ENCODE results near the gene USP11. TPM values are rescaled to one million over a fixed set of nuclear protein-coding genes. Genes with fewer than 3 reads are reported as not detected.

USP11 gene
- total and polyA plus RNA-seq, 2 donors from 2014 or later: 30.9 to 91.6 TPM

- intact Hi-C loops (cut with DNase I): no loop called here
- H3K9ac ChIP-seq (ENCODE audit: low read length in 3 of 3): no peak overlapping the region
- no peak overlapping the region for H3K27ac ChIP-seq (ENCODE audit: low read depth in 2 of 2, low read length in 2 of 2)
- H3K9me3 ChIP-seq (ENCODE audit: control insufficient read depth in 2 of 3, insufficient read depth in 1 of 3, low read length in 3 of 3): no peaks in the 10 kb centered on the region
- H3K27me3 ChIP-seq (ENCODE audit: control insufficient read depth, insufficient read depth, low read length): no peaks in the 10 kb centered on the region
- peaks cover 0 to 37% (median 19%) of the 10 kb centered on the region in 3 donors for H3K4me1 ChIP-seq (ENCODE audit: control insufficient read depth in 2 of 3, insufficient read depth in 2 of 3, low read depth in 1 of 3, low read length in 3 of 3)
- H3K36me3 ChIP-seq (ENCODE audit: control insufficient read depth in 2 of 3, insufficient read depth in 3 of 3, low read length in 3 of 3): peaks cover 13 to 44% (median 20%) of the 10 kb centered on the region in 3 donors
- no peak for DNase-seq
- H3K4me3 ChIP-seq (ENCODE audit: low read length in 3 of 3): no peak overlapping the region
- FAIRE-seq: no peak
- TF ChIP-seq CTCF (IDR thresholded peaks at IDR 0.05; ENCODE audit: borderline replicate concordance, extremely low read depth, insufficient read depth): no peak
Measured at GRCh38 chrX:47199286-47199685, 33.5 kb upstream of the USP11 start.

GRCh38 chrX:47200385-47201150 is 32.2 kb upstream of the USP11 start:
- Histone ChIP-seq H3K4me1 (ENCODE audit: control insufficient read depth in 2 of 3, insufficient read depth in 2 of 3, low read depth in 1 of 3, low read length in 3 of 3) (peaks cover 0 to 31% (median 19%) of the 10 kb centered on the region in 3 donors), H3K36me3 (ENCODE audit: control insufficient read depth in 2 of 3, insufficient read depth in 3 of 3, low read length in 3 of 3) (peaks cover 19 to 55% (median 25%) of the 10 kb centered on the region in 3 donors), H3K4me3 (ENCODE audit: low read length in 3 of 3) (no peak overlapping the region), H3K27ac (ENCODE audit: low read depth in 2 of 2, low read length in 2 of 2) (no peak overlapping the region), H3K27me3 (ENCODE audit: control insufficient read depth, insufficient read depth, low read length) (no peaks in the 10 kb centered on the region), H3K9me3 (ENCODE audit: control insufficient read depth in 2 of 3, insufficient read depth in 1 of 3, low read length in 3 of 3) (no peaks in the 10 kb centered on the region), H3K9ac (ENCODE audit: low read length in 3 of 3) (no peak overlapping the region)
- no peak for TF ChIP-seq CTCF (IDR thresholded peaks at IDR 0.05; ENCODE audit: borderline replicate concordance, extremely low read depth, insufficient read depth)
- DNase-seq: no peak
- intact Hi-C loops (cut with DNase I): no loop called here
- no peak for FAIRE-seq

GRCh38 chrX:47201345-47201944 is 31.4 kb upstream of the USP11 start:
- Histone ChIP-seq H3K4me3 (ENCODE audit: low read length in 3 of 3) (no peak overlapping the region), H3K4me1 (ENCODE audit: control insufficient read depth in 2 of 3, insufficient read depth in 2 of 3, low read depth in 1 of 3, low read length in 3 of 3) (peaks cover 0 to 23% (median 15%) of the 10 kb centered on the region in 3 donors), H3K27ac (ENCODE audit: low read depth in 2 of 2, low read length in 2 of 2) (no peak overlapping the region), H3K36me3 (ENCODE audit: control insufficient read depth in 2 of 3, insufficient read depth in 3 of 3, low read length in 3 of 3) (peaks cover 19 to 61% (median 29%) of the 10 kb centered on the region in 3 donors), H3K9me3 (ENCODE audit: control insufficient read depth in 2 of 3, insufficient read depth in 1 of 3, low read length in 3 of 3) (no peaks in the 10 kb centered on the region), H3K27me3 (ENCODE audit: control insufficient read depth, insufficient read depth, low read length) (no peaks in the 10 kb centered on the region), H3K9ac (ENCODE audit: low read length in 3 of 3) (no peak overlapping the region)
- no peak for TF ChIP-seq CTCF (IDR thresholded peaks at IDR 0.05; ENCODE audit: borderline replicate concordance, extremely low read depth, insufficient read depth)
- DNase-seq (no peak), FAIRE-seq (no peak)
- intact Hi-C loops (cut with DNase I): no loop called here
